Mucosa of rectum (tissue), 2 donors: ENCODE results near the gene MTHFR.

ENCODE experiments used
- H3K27ac ChIP-seq, 2 donors: one replicate each; pipeline ENCODE4 v1.7.0; 2013; ENCODE audit warnings: inconsistent platforms in 2 of 2, low read depth in 2 of 2, low read length in 2 of 2
- H3K27me3 ChIP-seq, 2 donors: one replicate each; pipeline ENCODE4 v1.7.0; 2013; ENCODE audit warnings: low read length in 2 of 2; ENCODE audit not compliant: control insufficient read depth in 2 of 2, insufficient read depth in 2 of 2
- H3K36me3 ChIP-seq, 2 donors: one replicate each; pipeline ENCODE4 v1.7.0; 2013; ENCODE audit warnings: low read length in 2 of 2; ENCODE audit not compliant: control insufficient read depth in 2 of 2, insufficient read depth in 2 of 2
- H3K4me1 ChIP-seq, 2 donors: one replicate each; pipeline ENCODE4 v1.7.0; 2013; ENCODE audit warnings: low read length in 2 of 2, mild to moderate bottlenecking in 1 of 2; ENCODE audit not compliant: control insufficient read depth in 2 of 2, insufficient read depth in 2 of 2
- H3K4me3 ChIP-seq, 2 donors: one replicate each; pipeline ENCODE4 v1.7.0; 2013; ENCODE audit warnings: low read length in 2 of 2
- H3K9ac ChIP-seq, 2 donors: one replicate each; pipeline ENCODE4 v1.7.0; 2013; ENCODE audit warnings: low read length in 2 of 2, low read depth in 1 of 2, mild to moderate bottlenecking in 1 of 2
- H3K9me3 ChIP-seq, 2 donors: one replicate each; pipeline ENCODE4 v1.7.0; 2013; ENCODE audit warnings: low read length in 2 of 2; ENCODE audit not compliant: control insufficient read depth in 2 of 2
- donor health status: healthy.
- donor health status: Normal muscosa, but diverticular disease.

Gene MTHFR

GRCh38 chr1:11788549-11789053, 17.2 kb downstream of the MTHFR start:
- Histone ChIP-seq H3K9ac (peak overlapping the region in 1 of 2 donors; percentile 36), H3K27me3 (no peaks in the 10 kb centered on the region), H3K9me3 (no peaks in the 10 kb centered on the region), H3K27ac (peak overlapping the region; percentile 50 to 57), H3K4me3 (no peak overlapping the region), H3K4me1 (peaks cover 32 to 55% of the 10 kb centered on the region in 2 donors), H3K36me3 (peaks cover 16 to 21% of the 10 kb centered on the region in 2 donors)

- Histone ChIP-seq H3K9ac (peak overlapping the region in 1 of 2 donors; percentile 36), H3K4me3 (no peak overlapping the region), H3K27me3 (no peaks in the 10 kb centered on the region), H3K9me3 (no peaks in the 10 kb centered on the region), H3K27ac (peak overlapping the region; percentile 50 to 57), H3K36me3 (peaks cover 16 to 21% of the 10 kb centered on the region in 2 donors), H3K4me1 (peaks cover 32 to 55% of the 10 kb centered on the region in 2 donors)
Measured at GRCh38 chr1:11787804-11788436, 17.8 kb downstream of the MTHFR start.

DNA sequence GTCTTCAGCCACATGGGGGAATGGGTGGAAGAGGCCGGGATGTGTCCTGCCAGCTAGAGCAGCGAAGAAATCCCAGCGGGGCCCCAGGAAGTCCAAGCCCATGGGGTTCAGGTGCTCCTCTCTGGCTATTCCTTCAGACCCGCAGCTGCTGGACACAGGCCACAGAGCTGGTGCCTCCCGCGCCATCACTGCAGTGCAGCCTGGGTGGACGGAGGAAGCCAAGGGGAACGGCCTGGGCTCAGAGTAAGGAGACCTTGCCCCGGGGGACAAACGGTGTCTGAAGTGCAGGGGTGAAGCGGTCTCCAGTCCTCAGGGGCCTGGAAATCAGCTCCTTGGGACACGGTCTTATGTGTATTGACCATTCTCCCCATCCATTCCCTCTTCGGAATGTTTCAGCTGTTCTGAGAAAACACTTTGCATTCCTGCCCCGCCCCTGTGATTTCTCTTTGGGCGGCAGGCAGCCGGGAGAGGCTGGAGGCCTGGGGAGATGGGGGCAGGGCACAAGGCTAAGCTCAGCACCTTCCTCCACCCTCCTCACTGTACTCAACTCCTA, 18.4 kb downstream of the MTHFR start:
- peaks cover 11 to 15% of the 10 kb centered on the region in 2 donors for H3K36me3 ChIP-seq
- H3K27ac ChIP-seq, result peak overlapping the region; percentile 48 to 50
- peak overlapping the region in 1 of 2 donors; percentile 13 for H3K9ac ChIP-seq
- H3K4me3 ChIP-seq, result no peak overlapping the region
- no peaks in the 10 kb centered on the region for H3K27me3 ChIP-seq
- H3K9me3 ChIP-seq, result no peaks in the 10 kb centered on the region
- H3K4me1 ChIP-seq, result peaks cover 32 to 55% of the 10 kb centered on the region in 2 donors

DNA sequence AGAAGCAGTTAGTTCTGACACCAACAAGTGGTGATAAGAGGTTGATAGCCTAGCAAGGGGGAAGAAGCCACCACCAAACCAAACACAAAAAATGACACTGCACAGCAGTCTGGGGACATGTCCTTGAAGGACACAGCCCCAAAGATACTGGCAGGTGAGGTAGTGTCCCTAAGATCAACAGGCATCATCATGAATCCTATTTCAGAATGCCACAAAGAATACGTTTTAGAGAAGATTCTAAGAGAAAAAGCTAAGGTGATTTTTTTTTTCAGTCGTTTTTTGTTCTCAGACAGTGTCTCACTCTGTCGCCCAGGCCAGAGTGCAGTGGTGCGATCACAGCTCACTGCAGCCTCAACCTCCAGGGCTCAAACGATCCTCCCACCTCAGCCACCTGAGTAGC, 19.6 kb downstream of the MTHFR start:
- Histone ChIP-seq H3K9me3 (no peaks in the 10 kb centered on the region), H3K36me3 (peaks cover 3 to 9% of the 10 kb centered on the region in 2 donors), H3K27ac (no peak overlapping the region), H3K4me3 (no peak overlapping the region), H3K9ac (no peak overlapping the region), H3K4me1 (peaks cover 30 to 48% of the 10 kb centered on the region in 2 donors), H3K27me3 (no peaks in the 10 kb centered on the region)

- peaks cover 0 to 3% of the 10 kb centered on the region in 2 donors for H3K36me3 ChIP-seq
- H3K9ac ChIP-seq, result no peak overlapping the region
- H3K27me3 ChIP-seq, result no peaks in the 10 kb centered on the region
- H3K4me1 ChIP-seq, result peaks cover 22 to 38% of the 10 kb centered on the region in 2 donors
- peak overlapping the region; percentile 21 to 26 for H3K4me3 ChIP-seq
- H3K27ac ChIP-seq, result peak overlapping the region in 1 of 2 donors; percentile 0
- no peaks in the 10 kb centered on the region for H3K9me3 ChIP-seq
Measured at GRCh38 chr1:11784993-11785769, 20.6 kb downstream of the MTHFR start.

DNA sequence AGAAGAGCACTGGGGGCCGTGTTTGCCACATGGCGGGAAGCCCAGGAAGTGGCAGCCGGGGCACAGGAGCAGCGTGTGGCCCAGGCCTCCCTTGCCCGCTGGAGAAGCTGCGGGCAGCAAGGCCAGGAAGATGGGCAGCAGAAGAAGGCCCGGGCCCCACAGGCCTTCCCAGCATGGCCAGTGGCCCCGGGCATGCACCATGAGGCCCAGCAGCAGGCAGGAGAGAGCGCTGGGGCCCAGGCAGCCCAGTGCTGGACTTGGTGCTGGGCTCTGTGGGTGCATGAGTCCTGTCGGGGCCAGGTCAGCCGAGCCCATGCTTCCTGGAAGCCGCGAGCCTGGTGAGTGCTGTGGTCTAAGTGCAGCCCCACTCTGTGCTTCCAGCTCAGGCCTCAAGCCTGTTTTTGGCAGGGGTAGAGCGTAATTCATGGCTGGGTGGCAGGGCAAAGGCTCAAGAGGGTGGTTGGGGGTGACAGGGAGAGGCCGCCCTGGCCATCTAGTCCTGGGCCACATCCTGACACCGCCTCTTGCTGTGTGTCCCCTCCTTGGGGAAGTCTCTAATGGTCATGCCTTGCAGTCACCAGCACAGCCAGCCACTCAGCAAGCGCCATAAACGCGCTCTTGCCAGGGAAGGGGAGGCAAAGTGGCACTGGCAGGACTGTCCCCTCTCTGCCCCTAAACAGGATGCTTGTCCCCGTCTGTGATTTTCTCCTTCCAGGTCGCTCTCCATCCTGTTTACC, 21.3 kb downstream of the MTHFR start:
- Histone ChIP-seq H3K4me3 (no peak overlapping the region), H3K9ac (no peak overlapping the region), H3K27ac (peak overlapping the region in 1 of 2 donors; percentile 0)

GRCh38 chr1:11783556-11783955, 22.2 kb downstream of the MTHFR start:
- Histone ChIP-seq H3K36me3 (no peaks in the 10 kb centered on the region), H3K4me3 (no peak overlapping the region), H3K9me3 (no peaks in the 10 kb centered on the region), H3K9ac (no peak overlapping the region), H3K27me3 (no peaks in the 10 kb centered on the region), H3K27ac (no peak overlapping the region), H3K4me1 (peaks cover 20 to 24% of the 10 kb centered on the region in 2 donors)

More for the DNA sequence above, 21.3 kb downstream of the MTHFR start:
- Histone ChIP-seq H3K4me1 (peaks cover 20 to 31% of the 10 kb centered on the region in 2 donors), H3K36me3 (no peaks in the 10 kb centered on the region), H3K9me3 (no peaks in the 10 kb centered on the region), H3K27me3 (no peaks in the 10 kb centered on the region)

- Histone ChIP-seq H3K9ac (no peak overlapping the region), H3K4me3 (no peak overlapping the region), H3K36me3 (no peaks in the 10 kb centered on the region), H3K27me3 (no peaks in the 10 kb centered on the region), H3K4me1 (peaks cover 10 to 11% of the 10 kb centered on the region in 2 donors), H3K27ac (no peak overlapping the region), H3K9me3 (no peaks in the 10 kb centered on the region)
Measured at GRCh38 chr1:11782127-11782708, 23.5 kb downstream of the MTHFR start.

DNA sequence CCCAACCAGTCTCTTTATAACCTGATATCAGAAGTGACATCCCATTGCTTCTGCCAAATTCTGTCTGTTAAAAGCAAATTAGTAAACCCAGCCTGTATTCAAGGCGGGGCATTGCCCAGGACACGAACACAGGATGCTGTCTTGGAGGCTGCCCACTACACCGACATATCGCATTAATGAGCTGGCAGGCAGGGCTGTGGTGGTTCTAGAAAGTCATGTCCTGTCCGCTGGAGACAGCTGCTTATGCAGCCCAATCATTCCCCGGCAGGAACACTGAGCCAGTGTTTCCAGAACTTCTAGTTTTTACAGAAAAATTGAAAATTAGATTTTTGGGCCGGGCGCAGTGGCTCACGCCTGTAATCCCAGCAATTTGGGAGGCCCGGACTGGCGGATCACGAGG, 24.5 kb downstream of the MTHFR start:
- H3K27ac ChIP-seq, result no peak overlapping the region
- no peak overlapping the region for H3K9ac ChIP-seq
- no peaks in the 10 kb centered on the region for H3K36me3 ChIP-seq
- no peaks in the 10 kb centered on the region for H3K27me3 ChIP-seq
- H3K9me3 ChIP-seq, result no peaks in the 10 kb centered on the region
- no peak overlapping the region for H3K4me3 ChIP-seq
- peaks cover 5% of the 10 kb centered on the region in 2 donors for H3K4me1 ChIP-seq
